Fibroblast of the aortic adventitia (primary cell): ENCODE data around the gene NTRK3. TPM values are rescaled to one million over a fixed set of nuclear protein-coding genes. Genes with fewer than 3 reads are reported as not detected.
A peak's percentile ranks its signal among the peaks of the same experiment; 100 is the strongest.

ENCODE experiments used
- DNase-seq: peaks from one replicate; pipeline ENCODE4 v3.0.0-alpha.2; 2010; ENCODE audit warnings: low read depth
- H3K4me3 ChIP-seq: 2 replicates; pipeline ENCODE4 v1.5.1; 2011; ENCODE audit warnings: low read depth, mild to moderate bottlenecking, control low read depth, low read length, moderate library complexity
- total RNA-seq: library from RNA; depleted of rRNA; stranded (reverse); fragments of >200 nt; gene quantifications from 2 replicates; pipeline ENCODE4 v1.2.3, GENCODE V29; 2012; ENCODE audit warnings: low replicate concordance
- TF ChIP-seq, protein P1 (sequence below): IDR thresholded peaks from 2 replicates; pipeline ENCODE4 v1.5.1; 2011; ENCODE audit warnings: mild to moderate bottlenecking, low read length, control low read depth, inconsistent platforms; ENCODE audit not compliant: insufficient read depth

Gene NTRK3
- total RNA-seq, 1 donor = 19.6 TPM

DNA sequence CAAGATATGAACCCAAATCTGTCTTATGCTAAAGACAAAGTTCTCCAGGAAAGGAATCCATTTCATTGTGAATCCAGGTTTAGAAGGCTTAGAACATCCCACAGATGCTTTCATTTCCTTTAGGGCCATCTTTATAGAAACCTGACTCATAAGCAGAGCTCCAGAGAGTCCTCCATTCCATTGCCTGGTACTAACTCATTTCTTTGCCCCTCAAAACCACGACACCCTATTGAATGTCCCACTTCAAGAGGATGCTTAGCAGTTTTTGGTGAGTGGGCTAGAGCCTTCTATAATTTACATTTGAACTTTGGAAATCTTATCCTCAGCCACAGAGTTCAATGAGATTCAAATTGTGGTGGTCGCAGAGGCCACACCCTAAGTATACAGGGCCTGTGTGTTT lies 325.0 kb downstream of the NTRK3 start:
- TF ChIP-seq, protein P1, sequence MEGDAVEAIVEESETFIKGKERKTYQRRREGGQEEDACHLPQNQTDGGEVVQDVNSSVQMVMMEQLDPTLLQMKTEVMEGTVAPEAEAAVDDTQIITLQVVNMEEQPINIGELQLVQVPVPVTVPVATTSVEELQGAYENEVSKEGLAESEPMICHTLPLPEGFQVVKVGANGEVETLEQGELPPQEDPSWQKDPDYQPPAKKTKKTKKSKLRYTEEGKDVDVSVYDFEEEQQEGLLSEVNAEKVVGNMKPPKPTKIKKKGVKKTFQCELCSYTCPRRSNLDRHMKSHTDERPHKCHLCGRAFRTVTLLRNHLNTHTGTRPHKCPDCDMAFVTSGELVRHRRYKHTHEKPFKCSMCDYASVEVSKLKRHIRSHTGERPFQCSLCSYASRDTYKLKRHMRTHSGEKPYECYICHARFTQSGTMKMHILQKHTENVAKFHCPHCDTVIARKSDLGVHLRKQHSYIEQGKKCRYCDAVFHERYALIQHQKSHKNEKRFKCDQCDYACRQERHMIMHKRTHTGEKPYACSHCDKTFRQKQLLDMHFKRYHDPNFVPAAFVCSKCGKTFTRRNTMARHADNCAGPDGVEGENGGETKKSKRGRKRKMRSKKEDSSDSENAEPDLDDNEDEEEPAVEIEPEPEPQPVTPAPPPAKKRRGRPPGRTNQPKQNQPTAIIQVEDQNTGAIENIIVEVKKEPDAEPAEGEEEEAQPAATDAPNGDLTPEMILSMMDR = no peak
- DNase-seq = no peak
- H3K4me3 ChIP-seq = no peak overlapping the region

DNA sequence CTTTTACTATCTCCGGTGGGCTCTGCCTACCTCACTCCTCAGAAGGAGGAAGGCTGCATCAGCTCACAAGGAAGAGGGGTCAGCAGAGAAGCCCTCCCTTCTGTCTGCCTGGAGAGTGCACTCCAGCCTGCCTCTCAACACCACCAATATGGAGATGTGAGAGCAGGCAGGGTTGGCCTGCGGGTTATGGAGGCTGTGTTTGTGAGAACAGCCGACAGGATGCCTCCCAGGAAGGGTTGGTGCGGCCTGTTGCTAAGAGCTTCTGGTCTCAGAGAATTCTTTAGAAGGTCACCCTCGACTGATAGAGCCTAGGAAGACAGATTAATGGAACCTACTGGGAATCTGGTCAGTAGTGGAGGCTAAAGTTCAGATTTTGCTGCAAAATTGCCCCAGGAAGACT lies 326.1 kb downstream of the NTRK3 start:
- DNase-seq = no peak
- TF ChIP-seq, protein P1 = no peak
- H3K4me3 ChIP-seq = no peak overlapping the region

DNA sequence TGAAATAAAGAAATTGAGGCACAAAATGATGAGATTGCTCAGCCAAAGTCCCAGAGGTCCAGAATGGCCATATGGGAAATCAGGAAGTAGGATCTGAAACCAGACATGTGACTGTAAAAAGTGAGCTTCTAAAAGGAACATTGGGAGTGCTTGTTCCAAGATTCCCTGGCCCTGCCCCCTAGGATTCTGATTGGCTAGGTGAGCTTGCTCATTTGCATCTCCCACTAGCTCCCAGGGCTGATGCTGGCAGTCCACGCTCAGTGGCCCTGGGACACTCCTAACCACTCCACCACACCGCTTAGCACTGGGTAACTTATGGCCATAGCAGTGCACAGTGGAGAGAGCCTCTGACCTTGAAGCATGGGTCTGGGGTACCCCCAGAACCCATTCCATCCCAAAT lies 326.7 kb downstream of the NTRK3 start:
- no peak for DNase-seq
- TF ChIP-seq, protein P1 = no peak
- H3K4me3 ChIP-seq = no peak overlapping the region

DNA sequence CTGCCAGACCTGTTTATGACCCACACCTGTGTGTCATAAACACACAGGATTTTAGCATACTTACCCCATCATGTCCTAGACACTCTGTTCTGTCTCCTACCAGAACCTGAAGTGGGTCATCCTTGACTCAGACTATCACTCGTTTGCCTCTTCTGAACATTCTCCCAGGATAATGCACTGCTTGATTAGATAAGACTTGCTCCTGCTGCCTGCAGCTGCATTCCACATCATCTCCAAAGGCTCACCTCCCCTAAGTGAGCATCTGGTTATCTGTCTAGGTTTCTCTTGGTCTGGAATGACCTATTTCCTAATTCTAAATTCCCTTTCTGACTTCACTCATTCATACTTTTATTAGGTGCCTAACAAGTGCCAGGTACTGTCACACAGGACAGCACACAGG lies 332.1 kb downstream of the NTRK3 start:
- TF ChIP-seq, protein P1 = no peak
- H3K4me3 ChIP-seq = no peak overlapping the region
- DNase-seq = no peak

DNA sequence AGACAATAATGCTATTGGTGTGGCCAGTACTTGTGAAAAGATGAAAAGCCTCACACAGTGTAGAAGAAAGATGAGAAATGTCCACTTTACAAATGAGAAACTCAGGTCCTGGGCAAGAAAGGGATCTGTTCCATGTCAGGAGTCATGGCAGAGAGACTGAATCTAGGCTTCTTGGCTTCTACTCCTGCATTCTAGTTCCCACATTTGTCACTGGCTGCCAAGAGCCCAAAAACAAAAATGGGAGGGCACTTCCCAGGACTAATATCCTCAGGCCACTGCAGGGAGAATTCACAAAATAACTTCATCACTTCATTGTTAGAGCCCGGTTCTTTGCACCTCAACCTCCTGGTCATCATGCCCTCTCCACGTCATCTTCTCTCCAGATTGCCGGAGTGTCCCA lies 337.5 kb downstream of the NTRK3 start:
- peak; percentile 11 for DNase-seq
- H3K4me3 ChIP-seq = no peak overlapping the region
- TF ChIP-seq, protein P1 = no peak

DNA sequence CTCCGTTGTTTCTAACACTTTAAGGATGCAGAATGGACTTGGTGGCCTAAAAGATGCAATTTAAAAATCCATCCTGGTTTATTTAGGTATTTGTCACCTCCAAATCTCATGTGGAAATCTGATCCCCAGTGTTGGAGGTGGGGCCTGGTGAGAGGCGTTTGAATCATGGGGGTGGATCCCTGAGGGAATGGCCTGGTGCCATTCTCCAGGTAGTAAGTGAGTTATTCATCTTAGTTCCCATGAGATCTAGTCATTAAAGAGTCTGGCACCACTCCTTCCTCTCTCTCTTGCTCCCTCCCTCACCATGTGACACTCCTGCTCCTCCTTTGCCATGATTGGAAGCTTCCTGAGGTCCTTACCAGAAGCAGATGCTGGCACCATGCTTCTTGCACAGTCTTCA lies 339.1 kb downstream of the NTRK3 start:
- no peak overlapping the region for H3K4me3 ChIP-seq
- no peak for DNase-seq

DNA sequence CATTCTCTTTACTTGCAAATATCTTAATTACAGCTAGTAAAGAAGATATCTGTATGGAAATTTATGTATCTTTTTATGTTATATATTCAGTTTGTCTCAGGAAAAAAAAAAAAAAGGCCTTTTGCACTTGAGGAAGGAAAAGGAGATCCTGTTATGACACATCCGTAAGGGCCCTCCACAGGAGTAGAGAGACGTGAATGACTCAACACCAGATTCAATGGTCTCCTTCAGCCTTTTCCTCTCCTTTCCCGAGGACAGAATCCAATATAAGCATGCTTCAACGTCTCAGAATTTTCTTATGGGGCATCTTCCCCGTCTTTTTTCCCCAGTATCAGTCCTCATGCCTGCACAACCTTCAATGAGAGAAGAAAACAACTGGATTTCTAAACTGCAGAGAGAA lies 340.3 kb downstream of the NTRK3 start:
- TF ChIP-seq, protein P1 = no peak
- no peak overlapping the region for H3K4me3 ChIP-seq
- DNase-seq = no peak

More for the DNA sequence above, 339.1 kb downstream of the NTRK3 start:
- TF ChIP-seq, protein P1 = no peak
